GM23248 (cell line): Measurements from ENCODE around the gene ORAI2. TPM values are rescaled to one million over a fixed set of nuclear protein-coding genes. Genes with fewer than 3 reads are reported as not detected.
A peak's percentile ranks its signal among the peaks of the same experiment; 100 is the strongest.

Experiments used
- DNase-seq: peaks from one replicate; pipeline ENCODE4 v3.0.0-alpha.2; 2015
- H2AFZ ChIP-seq: fragments of 200-600 bp; sonication (generic); 2 replicates; pipeline ENCODE4 v1.6.1; 2016; ENCODE audit warnings: antibody characterized with exemption
- H3F3A ChIP-seq: fragments of 200-600 bp; sonication (generic); 2 replicates; pipeline ENCODE4 v1.6.1; 2016; ENCODE audit warnings: mild to moderate bottlenecking, antibody characterized with exemption, mixed run types; ENCODE audit not compliant: insufficient read depth
- H3K27ac ChIP-seq: fragments of 200-600 bp; sonication (generic); 2 replicates; pipeline ENCODE4 v1.5.1; 2016; ENCODE audit warnings: mild to moderate bottlenecking
- H3K27me3 ChIP-seq: fragments of 200-600 bp; sonication (generic); replicated peaks from 2 replicates; pipeline ENCODE4 v1.6.1; 2016; ENCODE audit warnings: mild to moderate bottlenecking; ENCODE audit not compliant: insufficient read depth
- H3K36me3 ChIP-seq: fragments of 200-600 bp; sonication (generic); 2 replicates; pipeline ENCODE4 v1.6.1; 2016; ENCODE audit warnings: low read depth, mild to moderate bottlenecking
- H3K4me1 ChIP-seq: fragments of 200-600 bp; sonication (generic); 2 replicates; pipeline ENCODE4 v1.6.1; 2016; ENCODE audit warnings: mild to moderate bottlenecking; ENCODE audit not compliant: insufficient read depth
- H3K4me2 ChIP-seq: fragments of 200-600 bp; sonication (generic); one replicate; pipeline ENCODE4 v1.6.1; 2016; ENCODE audit warnings: mild to moderate bottlenecking; ENCODE audit not compliant: unreplicated experiment
- H3K4me3 ChIP-seq: fragments of 200-600 bp; sonication (generic); 2 replicates; pipeline ENCODE4 v1.5.1; 2016; ENCODE audit warnings: mild to moderate bottlenecking
- H3K79me2 ChIP-seq: fragments of 200-600 bp; sonication (generic); 2 replicates; pipeline ENCODE4 v1.6.1; 2016; ENCODE audit warnings: mild to moderate bottlenecking; ENCODE audit not compliant: insufficient read depth
- H3K9ac ChIP-seq: fragments of 200-600 bp; sonication (generic); 2 replicates; pipeline ENCODE4 v1.6.1; 2016; ENCODE audit warnings: mild to moderate bottlenecking
- H3K9me2 ChIP-seq: fragments of 200-600 bp; sonication (generic); 2 replicates; pipeline ENCODE4 v1.6.1; 2016; ENCODE audit warnings: mixed run types, mild to moderate bottlenecking, moderate library complexity; ENCODE audit not compliant: insufficient read depth
- H3K9me3 ChIP-seq: fragments of 200-600 bp; sonication (generic); one replicate; pipeline ENCODE4 v1.6.1; 2017; ENCODE audit warnings: low read depth
- H4K20me1 ChIP-seq: fragments of 200-600 bp; sonication (generic); 2 replicates; pipeline ENCODE4 v1.6.0; 2016; ENCODE audit not compliant: insufficient read depth
- EZH2 ChIP-seq: fragments of 200-600 bp; sonication (generic); IDR thresholded peaks from 2 replicates; pipeline ENCODE4 v1.6.1; 2018; ENCODE audit warnings: antibody characterized with exemption, mild to moderate bottlenecking; ENCODE audit not compliant: insufficient read depth, poor library complexity, severe bottlenecking
- EZH2phosphoT487 ChIP-seq: fragments of 200-600 bp; sonication (generic); IDR thresholded peaks from 2 replicates; pipeline ENCODE4 v1.6.1; 2018; ENCODE audit warnings: antibody characterized with exemption, moderate library complexity, mild to moderate bottlenecking, low read depth; ENCODE audit not compliant: insufficient read depth
- WGBS, 2 experiments: methylation state at CpG; one replicate each; pipeline ENCODE4 v1.1.6; 2015 to 2017; ENCODE audit warnings: low lambda C conversion rate in 2 of 2, low coverage in 1 of 2; ENCODE audit errors: missing lambda C conversion rate in 2 of 2; 5-methylcytosine and 5-hydroxymethylcytosine counted together
- in situ Hi-C: fragments of 300-500 bp; cut with MboI; formaldehyde crosslinking; loops from 2 replicates; pipeline ENCODE4 v1.15.0; 2020
- polyA plus RNA-seq: library from polyadenylated mRNA; unstranded; fragments of >200 nt; fragmentation: Nextera tagmentation; extraction: Ambion mirVana; gene quantifications from 2 replicates; pipeline ENCODE4 v1.2.1, GENCODE V29; 2016
- total RNA-seq: library from RNA; depleted of rRNA; stranded (reverse); fragments of >200 nt; shearing (Covaris generic); gene quantifications from 2 replicates; pipeline ENCODE4 v1.2.3, GENCODE V29; 2014

Gene ORAI2
- total and polyA plus RNA-seq, 2 experiments from 2014 or later, result 30.3 to 42.2 TPM

DNA sequence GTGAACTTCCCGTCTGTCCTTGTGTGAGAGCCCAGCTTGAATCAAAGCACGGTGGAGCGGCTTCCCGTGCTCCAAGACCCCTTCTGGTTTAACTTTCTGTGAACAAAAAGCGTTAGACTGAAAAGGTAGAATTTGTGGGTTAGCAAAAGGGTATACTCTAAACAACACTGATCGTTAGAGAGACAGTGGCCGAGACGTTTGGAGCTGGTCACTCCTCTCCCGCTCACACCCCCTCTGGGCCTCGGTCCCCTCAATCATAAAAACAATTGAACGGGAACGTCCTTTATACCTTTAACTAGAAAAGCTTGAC, 36.7 kb upstream of the ORAI2 start:
- H3K9ac ChIP-seq, result peak overlapping the region; percentile 90
- peak overlapping the region; percentile 87 for H3K27ac ChIP-seq
- TF ChIP-seq EZH2phosphoT487 (no peak), EZH2 (no peak)
- peaks cover 31% of the 10 kb centered on the region for H3K79me2 ChIP-seq
- no peaks in the 10 kb centered on the region for H4K20me1 ChIP-seq
- H3K4me3 ChIP-seq, result peak overlapping the region; percentile 82
- H3K36me3 ChIP-seq, result peaks cover 14% of the 10 kb centered on the region
- peak overlapping the region; percentile 91 for H3K4me2 ChIP-seq
- H2AFZ ChIP-seq, result peak overlapping the region; percentile 91
- no peaks in the 10 kb centered on the region for H3K9me3 ChIP-seq
- H3K4me1 ChIP-seq, result peaks cover 5% of the 10 kb centered on the region; the same call in 1 of the 2 replicates
- peaks cover 7% of the 10 kb centered on the region; the same call in 1 of the 2 replicates for H3F3A ChIP-seq
- in situ Hi-C loops, result loop anchor here (10.0 kb wide), 1 partner anchor 112 kb away; the partner anchor contains the start of gene SH2B2
- no peak for DNase-seq
- WGBS, 2 experiments, result 0 to 2% methylated on average over 12 of the region's 12 CpGs
- no peaks in the 10 kb centered on the region for H3K9me2 ChIP-seq
- H3K27me3 ChIP-seq, result no peaks in the 10 kb centered on the region

DNA sequence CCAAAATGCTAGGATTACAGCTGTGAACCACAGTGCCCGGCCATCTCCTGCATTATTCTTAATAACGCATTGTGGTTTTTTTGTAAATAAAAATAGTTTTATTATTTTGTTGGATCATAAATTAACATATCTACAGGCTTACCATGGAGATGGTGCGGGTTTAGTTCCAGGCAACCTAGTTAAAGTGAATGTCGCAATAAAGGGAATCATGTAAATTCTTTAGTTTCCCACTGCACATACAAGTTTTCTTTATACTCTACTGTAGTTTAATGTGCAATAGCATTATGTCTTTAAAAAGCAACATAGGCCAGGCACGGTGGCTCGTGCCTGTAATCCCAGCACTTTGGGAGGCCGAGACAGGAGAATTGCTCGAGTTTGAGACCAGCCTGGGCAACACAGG, 34.8 kb upstream of the ORAI2 start:
- Histone ChIP-seq H3K4me1 (peaks cover 5% of the 10 kb centered on the region; the same call in 1 of the 2 replicates), H3K9me3 (no peaks in the 10 kb centered on the region), H3K9me2 (no peaks in the 10 kb centered on the region), H3K36me3 (peaks cover 26% of the 10 kb centered on the region), H4K20me1 (no peaks in the 10 kb centered on the region), H3K27ac (no peak overlapping the region), H3K9ac (no peak overlapping the region), H3K79me2 (peaks cover 31% of the 10 kb centered on the region), H3F3A (peaks cover 7% of the 10 kb centered on the region; the same call in 1 of the 2 replicates), H3K27me3 (no peaks in the 10 kb centered on the region), H2AFZ (no peak overlapping the region), H3K4me3 (no peak overlapping the region), H3K4me2 (no peak overlapping the region)
- TF ChIP-seq EZH2 (no peak), EZH2phosphoT487 (no peak)
- 98 to 99% methylated on average over 8 of the region's 8 CpGs for WGBS, 2 experiments
- DNase-seq, result no peak
- in situ Hi-C loops, result loop anchor here (10.0 kb wide), 1 partner anchor 114 kb away; the partner anchor contains the start of gene SH2B2

DNA sequence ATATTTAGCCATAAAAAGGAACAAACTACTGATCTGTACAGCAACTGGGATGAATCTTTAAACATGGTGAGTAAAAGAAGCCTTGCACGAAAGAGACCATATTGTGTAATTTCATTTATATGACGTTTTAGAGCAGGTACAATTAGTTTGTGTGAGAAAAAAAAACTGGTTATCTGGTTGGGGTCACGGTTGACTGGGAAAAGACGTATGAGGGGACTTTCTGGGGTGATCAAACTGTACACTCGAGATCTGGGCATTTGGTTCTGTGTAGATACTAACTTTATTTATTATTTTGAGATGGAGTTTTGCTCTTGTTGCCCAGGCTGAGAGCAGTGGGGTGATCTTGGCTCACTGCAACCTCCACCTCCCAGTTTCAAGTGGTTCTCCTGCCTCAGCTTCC, 33.0 kb upstream of the ORAI2 start:
- no peak for TF ChIP-seq EZH2
- TF ChIP-seq EZH2phosphoT487, result no peak
- Histone ChIP-seq H4K20me1 (no peaks in the 10 kb centered on the region), H3K9ac (no peak overlapping the region), H3K4me1 (peaks cover 5% of the 10 kb centered on the region; the same call in 1 of the 2 replicates), H3K27me3 (no peaks in the 10 kb centered on the region), H3K79me2 (peaks cover 31% of the 10 kb centered on the region), H3K36me3 (peaks cover 34% of the 10 kb centered on the region), H3K27ac (no peak overlapping the region), H3K9me3 (no peaks in the 10 kb centered on the region), H3F3A (0 out of 2 replicates have a peak, but pooled peaks cover 1% of the 10 kb centered on the region), H3K4me2 (no peak overlapping the region), H2AFZ (no peak overlapping the region), H3K4me3 (no peak overlapping the region), H3K9me2 (no peaks in the 10 kb centered on the region)
- WGBS, 2 experiments, result 81% methylated on average over 5 of the region's 5 CpGs
- in situ Hi-C loops, result no loop called here
- DNase-seq, result no peak

DNA sequence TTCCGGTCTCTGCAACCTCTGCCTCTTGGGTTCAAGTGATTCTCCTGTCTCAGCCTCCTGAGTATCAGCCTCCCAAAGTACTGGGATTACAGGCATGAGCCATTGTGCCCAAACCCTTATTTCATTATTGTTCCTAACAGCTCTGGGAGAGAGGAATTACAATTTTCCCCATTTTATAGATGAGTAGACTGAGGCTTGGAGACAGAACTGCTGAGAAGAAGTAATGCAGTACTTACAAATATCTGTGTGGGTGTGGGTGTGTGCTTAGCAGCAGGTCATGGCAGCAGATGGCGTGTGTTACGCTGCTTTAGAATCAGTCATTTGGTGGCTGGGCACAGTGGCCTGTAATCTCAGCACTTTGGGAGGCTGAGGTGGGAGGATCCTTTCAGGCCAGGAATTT, 29.8 kb upstream of the ORAI2 start:
- Histone ChIP-seq H3K4me3 (no peak overlapping the region), H3K4me2 (no peak overlapping the region), H3K4me1 (no peaks in the 10 kb centered on the region), H4K20me1 (no peaks in the 10 kb centered on the region), H2AFZ (no peak overlapping the region), H3F3A (no peaks in the 10 kb centered on the region), H3K27me3 (no peaks in the 10 kb centered on the region), H3K79me2 (peaks cover 14% of the 10 kb centered on the region), H3K9me3 (no peaks in the 10 kb centered on the region), H3K27ac (no peak overlapping the region), H3K36me3 (peaks cover 56% of the 10 kb centered on the region), H3K9ac (no peak overlapping the region), H3K9me2 (no peaks in the 10 kb centered on the region)
- TF ChIP-seq EZH2, result no peak
- no peak for TF ChIP-seq EZH2phosphoT487
- in situ Hi-C loops, result no loop called here
- no peak for DNase-seq
- 98 to 99% methylated on average over 3 of the region's 3 CpGs for WGBS, 2 experiments
